Measurements from ENCODE around the gene MYADML2. TPM values are rescaled to one million over a fixed set of nuclear protein-coding genes. Genes with fewer than 3 reads are reported as not detected.

MYADML2 gene
- total RNA-seq, 1 donor from 2014 or later: not detected

DNA sequence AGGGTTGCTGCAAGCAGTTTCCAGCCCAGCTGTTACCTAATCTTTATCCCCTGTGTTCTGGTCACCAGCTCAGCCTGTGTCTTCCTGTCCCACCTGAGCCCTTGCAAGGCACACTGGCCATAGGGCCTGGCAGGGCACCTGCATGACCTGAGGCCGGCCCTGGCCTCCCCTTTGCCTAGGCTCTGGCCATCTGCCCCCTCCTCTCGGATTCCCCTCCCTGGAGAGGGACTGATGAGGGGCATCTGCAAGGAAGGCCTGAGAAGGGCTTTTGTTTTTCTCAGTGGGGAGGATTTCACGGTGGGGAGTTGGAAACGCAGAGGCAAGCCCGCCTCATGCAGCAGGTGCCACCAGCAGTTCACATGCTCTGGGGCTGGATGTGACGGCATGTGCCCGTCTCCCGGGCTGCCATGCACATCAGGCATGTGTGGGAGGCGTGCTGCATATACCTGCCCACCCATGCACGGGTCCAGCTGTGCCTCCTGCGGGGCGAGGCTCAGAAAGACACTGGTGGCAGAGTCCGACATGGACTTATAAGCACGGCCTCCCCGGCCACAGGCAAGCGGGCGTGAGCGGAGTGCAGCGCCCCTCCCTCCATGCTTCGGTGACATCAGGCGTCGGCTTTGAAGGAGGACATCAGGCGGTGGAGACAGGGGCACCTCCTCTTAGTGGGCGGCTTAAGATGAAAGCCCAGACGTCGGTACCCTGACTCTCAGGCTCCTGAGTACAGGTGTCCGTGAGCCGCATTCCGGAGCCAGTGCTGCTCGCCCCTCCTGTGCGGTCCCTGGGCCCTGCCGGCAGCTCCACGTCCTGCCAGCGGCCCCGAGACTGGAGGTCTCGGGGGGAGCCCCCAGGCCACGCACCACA, 46.9 kb upstream of the MYADML2 start:
- H3K9me3 Mint-ChIP-seq (ENCODE audit: low read depth): no peaks in the 10 kb centered on the region
- peaks cover 17% of the 10 kb centered on the region for H3K4me1 Mint-ChIP-seq (ENCODE audit: low read depth)
- TF ChIP-seq, protein P1, sequence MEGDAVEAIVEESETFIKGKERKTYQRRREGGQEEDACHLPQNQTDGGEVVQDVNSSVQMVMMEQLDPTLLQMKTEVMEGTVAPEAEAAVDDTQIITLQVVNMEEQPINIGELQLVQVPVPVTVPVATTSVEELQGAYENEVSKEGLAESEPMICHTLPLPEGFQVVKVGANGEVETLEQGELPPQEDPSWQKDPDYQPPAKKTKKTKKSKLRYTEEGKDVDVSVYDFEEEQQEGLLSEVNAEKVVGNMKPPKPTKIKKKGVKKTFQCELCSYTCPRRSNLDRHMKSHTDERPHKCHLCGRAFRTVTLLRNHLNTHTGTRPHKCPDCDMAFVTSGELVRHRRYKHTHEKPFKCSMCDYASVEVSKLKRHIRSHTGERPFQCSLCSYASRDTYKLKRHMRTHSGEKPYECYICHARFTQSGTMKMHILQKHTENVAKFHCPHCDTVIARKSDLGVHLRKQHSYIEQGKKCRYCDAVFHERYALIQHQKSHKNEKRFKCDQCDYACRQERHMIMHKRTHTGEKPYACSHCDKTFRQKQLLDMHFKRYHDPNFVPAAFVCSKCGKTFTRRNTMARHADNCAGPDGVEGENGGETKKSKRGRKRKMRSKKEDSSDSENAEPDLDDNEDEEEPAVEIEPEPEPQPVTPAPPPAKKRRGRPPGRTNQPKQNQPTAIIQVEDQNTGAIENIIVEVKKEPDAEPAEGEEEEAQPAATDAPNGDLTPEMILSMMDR (IDR thresholded peaks at IDR 0.05): no peak
- peak; percentile 89 for DNase-seq (ENCODE audit: low spot score)
- no peak overlapping the region for H3K4me3 Mint-ChIP-seq (ENCODE audit: unreplicated experiment)
- H3K36me3 Mint-ChIP-seq (ENCODE audit: low read depth): peaks cover 11% of the 10 kb centered on the region
- H3K27me3 Mint-ChIP-seq (ENCODE audit: low read depth): no peaks in the 10 kb centered on the region
- H3K27ac Mint-ChIP-seq (ENCODE audit: unreplicated experiment): no peak overlapping the region

DNA sequence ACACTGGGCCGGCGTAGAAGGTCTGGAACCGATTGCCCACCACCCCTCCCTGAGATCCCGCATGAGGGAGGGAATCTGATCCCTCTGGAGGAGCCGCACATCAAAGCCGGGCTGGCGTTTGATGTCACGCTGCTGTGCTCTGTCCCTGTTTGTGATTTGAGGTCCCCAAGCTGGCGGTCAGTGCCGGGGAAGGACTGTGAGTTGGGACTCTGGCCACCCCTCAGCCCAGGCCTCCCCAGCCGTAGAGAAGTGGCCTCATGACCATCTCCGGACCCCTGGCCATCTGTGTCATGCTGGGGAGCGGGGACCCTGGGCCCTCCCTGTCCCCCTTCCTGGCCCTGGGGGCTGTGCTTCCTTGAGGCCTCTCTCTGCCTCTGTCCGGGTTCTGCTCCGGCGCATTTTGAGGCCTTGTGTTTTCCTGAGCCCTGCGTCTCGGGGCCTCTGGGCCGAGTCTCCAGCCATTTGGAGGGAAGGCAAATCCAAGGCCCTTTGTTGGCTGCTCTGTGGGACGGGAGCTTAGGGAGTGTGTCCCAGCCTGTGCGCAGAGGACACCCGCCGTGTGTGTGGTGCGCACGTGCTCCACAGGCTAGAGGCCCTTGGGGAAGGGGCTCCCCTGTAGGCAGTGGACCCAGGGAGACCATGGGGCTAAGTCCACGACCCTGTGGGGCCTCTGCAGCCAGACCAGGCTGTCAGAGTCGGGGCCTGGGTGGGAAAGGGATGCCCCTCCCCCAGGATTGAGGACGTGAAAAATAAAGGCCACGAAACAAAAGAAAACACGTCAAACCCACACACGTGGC, 45.5 kb upstream of the MYADML2 start:
- TF ChIP-seq, protein P1 (IDR thresholded peaks at IDR 0.05): no peak
- Mint-ChIP-seq H3K36me3 (ENCODE audit: low read depth) (peaks cover 11% of the 10 kb centered on the region), H3K4me3 (ENCODE audit: unreplicated experiment) (no peak overlapping the region), H3K4me1 (ENCODE audit: low read depth) (peaks cover 17% of the 10 kb centered on the region), H3K27me3 (ENCODE audit: low read depth) (no peaks in the 10 kb centered on the region), H3K9me3 (ENCODE audit: low read depth) (no peaks in the 10 kb centered on the region), H3K27ac (ENCODE audit: unreplicated experiment) (peak overlapping the region; percentile 87)
- peak; percentile 81 for DNase-seq (ENCODE audit: low spot score)

DNA sequence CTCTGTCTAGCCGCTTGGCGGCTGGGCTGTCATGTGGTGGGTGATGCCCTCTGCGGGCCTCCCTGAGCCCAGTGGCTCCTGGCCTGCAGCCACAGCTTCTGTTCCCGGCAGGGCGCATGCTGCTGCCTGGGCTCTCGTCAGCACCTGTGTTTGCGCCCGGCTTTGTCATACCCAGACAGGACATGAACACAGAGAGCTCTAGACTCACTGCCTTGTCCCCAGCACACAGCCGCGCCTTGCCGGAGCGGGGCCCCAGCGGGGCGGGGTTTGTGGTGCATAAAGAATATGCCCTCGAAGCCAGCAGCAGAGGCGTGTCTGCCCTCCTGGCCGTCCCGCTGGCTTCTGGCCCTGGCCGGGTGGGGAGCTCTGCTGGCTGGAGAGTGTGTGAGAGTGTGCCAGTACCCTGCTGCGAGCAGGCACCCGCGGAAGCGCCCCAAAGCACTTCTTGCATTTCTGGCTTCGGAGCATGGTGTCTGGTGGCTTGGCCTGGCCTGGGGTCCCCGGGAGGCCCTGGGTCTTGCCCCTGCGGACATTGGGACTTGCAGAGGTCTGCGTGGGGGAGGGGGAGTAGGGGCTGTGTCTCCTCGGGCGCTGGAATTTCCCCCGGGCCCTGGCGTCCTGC, 44.8 kb upstream of the MYADML2 start:
- TF ChIP-seq, protein P1 (IDR thresholded peaks at IDR 0.05): no peak
- H3K27ac Mint-ChIP-seq (ENCODE audit: unreplicated experiment): peak overlapping the region; percentile 87
- H3K9me3 Mint-ChIP-seq (ENCODE audit: low read depth): no peaks in the 10 kb centered on the region
- H3K4me1 Mint-ChIP-seq (ENCODE audit: low read depth): peaks cover 17% of the 10 kb centered on the region
- H3K27me3 Mint-ChIP-seq (ENCODE audit: low read depth): no peaks in the 10 kb centered on the region
- H3K36me3 Mint-ChIP-seq (ENCODE audit: low read depth): peaks cover 10% of the 10 kb centered on the region
- H3K4me3 Mint-ChIP-seq (ENCODE audit: unreplicated experiment): no peak overlapping the region
- peak; percentile 94 for DNase-seq (ENCODE audit: low spot score)

DNA sequence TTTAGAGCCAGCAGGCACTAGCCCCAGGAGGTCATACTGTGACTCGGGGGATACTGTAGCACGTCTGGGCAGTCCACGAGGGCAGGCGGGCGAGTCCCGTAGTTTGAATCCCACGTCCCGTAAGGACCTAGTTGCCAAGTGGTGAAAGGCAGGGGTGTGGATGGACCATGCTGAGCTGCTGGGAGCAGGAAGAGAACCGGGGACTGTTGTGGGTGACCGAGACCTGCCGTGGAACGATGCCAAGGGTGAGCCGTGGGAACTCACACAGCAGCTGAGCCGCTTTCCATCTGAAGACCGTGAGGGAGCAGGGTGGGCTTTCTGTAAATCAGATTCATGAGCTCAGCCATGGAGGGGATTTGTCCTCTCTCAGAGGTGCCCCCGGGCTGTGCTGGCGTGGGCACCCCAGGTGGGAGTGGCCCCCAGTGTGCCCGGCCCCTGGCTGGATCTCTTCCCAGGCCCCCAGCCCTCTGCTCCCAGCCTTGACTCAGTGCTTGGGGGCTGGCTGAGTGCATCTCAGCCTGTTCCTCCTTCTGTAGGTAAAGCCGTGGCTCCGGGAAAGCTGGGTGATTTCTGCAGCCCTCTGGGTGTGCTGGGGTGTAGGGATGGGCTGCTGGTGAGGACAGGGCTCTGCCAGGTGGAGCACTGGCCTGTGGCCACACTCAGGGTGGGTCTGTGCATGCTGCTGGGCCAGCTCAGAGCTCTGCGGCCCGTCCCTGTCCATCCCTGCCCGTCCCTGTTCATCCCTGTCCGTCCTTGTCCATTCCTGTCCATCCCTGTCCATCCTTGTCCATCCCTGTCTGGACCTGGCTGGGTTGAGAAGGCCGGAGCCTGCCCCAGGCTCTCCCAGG, 44.0 kb upstream of the MYADML2 start:
- H3K27me3 Mint-ChIP-seq (ENCODE audit: low read depth): no peaks in the 10 kb centered on the region
- no peak for DNase-seq (ENCODE audit: low spot score)
- peak overlapping the region; percentile 87 for H3K27ac Mint-ChIP-seq (ENCODE audit: unreplicated experiment)
- no peaks in the 10 kb centered on the region for H3K9me3 Mint-ChIP-seq (ENCODE audit: low read depth)
- no peak overlapping the region for H3K4me3 Mint-ChIP-seq (ENCODE audit: unreplicated experiment)
- peaks cover 11% of the 10 kb centered on the region for H3K36me3 Mint-ChIP-seq (ENCODE audit: low read depth)
- TF ChIP-seq, protein P1 (IDR thresholded peaks at IDR 0.05): no peak
- peaks cover 17% of the 10 kb centered on the region for H3K4me1 Mint-ChIP-seq (ENCODE audit: low read depth)
